HEK293 (cell line): Measurements from ENCODE around the gene MAGI2.

Experiments
- CTCF ChIA-PET: fragments of 350-600 bp; formaldehyde crosslinking; extraction: SDS; loops from one replicate; lab custom pipeline; 2021; ENCODE audit warnings: antibody characterized with exemption; lab: Yijun Ruan, JAX
- POLR2A ChIA-PET: fragments of 300-600 bp; formaldehyde crosslinking; extraction: SDS; loops from one replicate; lab custom pipeline; 2020; ENCODE audit warnings: antibody characterized with exemption, inconsistent platforms; lab: Yijun Ruan, JAX
- H3K27ac ChIP-seq: fragments of 200-500 bp; sonication (Bioruptor generic); 2 replicates; pipeline ENCODE4 v1.5.1; 2014; ENCODE audit warnings: low read depth, low read length, control low read depth, inconsistent platforms; ENCODE audit errors: extremely low read depth
- H3K36me3 ChIP-seq, 2 experiments: fragments of 200-500 bp in 1 of 2; sonication (Bioruptor generic) in 1 of 2; 1 replicate in 1 of 2; 2 replicates in 1 of 2; pipeline ENCODE4 v1.5.1; 2014 to 2017; ENCODE audit warnings: inconsistent platforms in 2 of 2, low read length in 2 of 2; ENCODE audit not compliant: control insufficient read depth in 2 of 2, insufficient read depth in 1 of 2
- H3K4me1 ChIP-seq: fragments of 200-500 bp; sonication (Bioruptor generic); 2 replicates; pipeline ENCODE4 v1.5.1; 2014; ENCODE audit warnings: mild to moderate bottlenecking, low read length, inconsistent platforms; ENCODE audit not compliant: control insufficient read depth, insufficient read depth
- H3K4me3 ChIP-seq: 2 replicates; pipeline ENCODE4 v1.5.1; 2011; ENCODE audit warnings: low read depth, mild to moderate bottlenecking, control low read depth, low read length, moderate library complexity
- H3K9me3 ChIP-seq: fragments of 200-500 bp; sonication (Bioruptor generic); 2 replicates; pipeline ENCODE4 v1.5.1; 2014; ENCODE audit warnings: low read depth, low read length, inconsistent platforms; ENCODE audit not compliant: control insufficient read depth, insufficient read depth
- BCL11A ChIP-seq: fragments of 450-650 bp; formaldehyde crosslinking; IDR thresholded peaks from 2 replicates; pipeline ENCODE4 v1.5.1; 2016; ENCODE audit warnings: low read depth, missing biosample characterization, missing genetic modification characterization
- FEZF1 ChIP-seq: fragments of 450-650 bp; formaldehyde crosslinking; IDR thresholded peaks from 2 replicates; pipeline ENCODE4 v1.5.1; 2016; ENCODE audit warnings: missing biosample characterization, missing genetic modification characterization
- GLI2 ChIP-seq: fragments of 450-650 bp; formaldehyde crosslinking; IDR thresholded peaks from 2 replicates; pipeline ENCODE4; 2017; ENCODE audit warnings: missing biosample characterization, missing genetic modification characterization, low read depth, borderline replicate concordance
- KLF8 ChIP-seq: fragments of 450-650 bp; formaldehyde crosslinking; IDR thresholded peaks from 2 replicates; pipeline ENCODE4 v1.5.1; 2016; ENCODE audit warnings: missing biosample characterization, missing genetic modification characterization
- PRDM1 ChIP-seq: fragments of 450-650 bp; formaldehyde crosslinking; IDR thresholded peaks from 2 replicates; pipeline ENCODE4; 2016; ENCODE audit warnings: missing biosample characterization, missing genetic modification characterization
- PRDM2 ChIP-seq: fragments of 450-650 bp; formaldehyde crosslinking; IDR thresholded peaks from 2 replicates; pipeline ENCODE4 v1.5.1; 2016; ENCODE audit warnings: missing biosample characterization, missing genetic modification characterization, borderline replicate concordance
- RBAK ChIP-seq: fragments of 450-650 bp; formaldehyde crosslinking; IDR thresholded peaks from 2 replicates; pipeline ENCODE4 v1.5.1; 2016; ENCODE audit warnings: missing biosample characterization, missing genetic modification characterization
- REST ChIP-seq: fragments of 450-650 bp; formaldehyde crosslinking; IDR thresholded peaks from 2 replicates; pipeline ENCODE4 v1.5.1; 2016; ENCODE audit warnings: missing biosample characterization, missing genetic modification characterization
- ZBTB11 ChIP-seq: fragments of 450-650 bp; formaldehyde crosslinking; conservative IDR thresholded peaks from 2 replicates; pipeline ENCODE4 v1.5.1; 2016; ENCODE audit warnings: low read depth, missing biosample characterization, missing genetic modification characterization
- ZNF132 ChIP-seq: fragments of 450-650 bp; formaldehyde crosslinking; IDR thresholded peaks from 2 replicates; pipeline ENCODE4 v1.5.1; 2017; ENCODE audit warnings: missing biosample characterization, missing genetic modification characterization, borderline replicate concordance
- ZNF140 ChIP-seq: fragments of 450-650 bp; formaldehyde crosslinking; IDR thresholded peaks from 2 replicates; pipeline ENCODE4 v1.5.1; 2016; ENCODE audit warnings: missing biosample characterization, missing genetic modification characterization
- ZNF148 ChIP-seq: fragments of 450-650 bp; formaldehyde crosslinking; IDR thresholded peaks from 2 replicates; pipeline ENCODE4 v1.5.0; 2017; ENCODE audit warnings: missing biosample characterization, missing genetic modification characterization, borderline replicate concordance
- ZNF174 ChIP-seq: fragments of 450-650 bp; formaldehyde crosslinking; IDR thresholded peaks from 2 replicates; pipeline ENCODE4 v1.5.0; 2017; ENCODE audit warnings: missing biosample characterization, mild to moderate bottlenecking, missing genetic modification characterization
- ZNF175 ChIP-seq: fragments of 450-650 bp; formaldehyde crosslinking; IDR thresholded peaks from 2 replicates; pipeline ENCODE4 v1.5.1; 2016; ENCODE audit warnings: missing biosample characterization, missing genetic modification characterization
- ZNF302 ChIP-seq: fragments of 450-650 bp; formaldehyde crosslinking; IDR thresholded peaks from 2 replicates; pipeline ENCODE4 v1.5.1; 2016; ENCODE audit warnings: missing biosample characterization, missing genetic modification characterization, low read depth
- ZNF658 ChIP-seq: fragments of 450-650 bp; formaldehyde crosslinking; IDR thresholded peaks from 2 replicates; pipeline ENCODE4; 2016; ENCODE audit warnings: missing biosample characterization, missing genetic modification characterization
- ZNF76 ChIP-seq: fragments of 450-650 bp; formaldehyde crosslinking; IDR thresholded peaks from 2 replicates; pipeline ENCODE4; 2016; ENCODE audit warnings: low read depth, missing biosample characterization, missing genetic modification characterization, borderline replicate concordance
- TF ChIP-seq, protein P1 (sequence below): fragments of 450-650 bp; formaldehyde crosslinking; IDR thresholded peaks from 2 replicates; pipeline ENCODE4 v1.5.1; 2016; ENCODE audit warnings: missing biosample characterization, missing genetic modification characterization

Gene MAGI2

GRCh38 chr7:78311181-78311580 is 1142.3 kb downstream of the MAGI2 start (continued):
- no peak for TF ChIP-seq ZBTB11 (tag by site-specific recombination)
- no peak for TF ChIP-seq ZNF132
- TF ChIP-seq, protein P1, sequence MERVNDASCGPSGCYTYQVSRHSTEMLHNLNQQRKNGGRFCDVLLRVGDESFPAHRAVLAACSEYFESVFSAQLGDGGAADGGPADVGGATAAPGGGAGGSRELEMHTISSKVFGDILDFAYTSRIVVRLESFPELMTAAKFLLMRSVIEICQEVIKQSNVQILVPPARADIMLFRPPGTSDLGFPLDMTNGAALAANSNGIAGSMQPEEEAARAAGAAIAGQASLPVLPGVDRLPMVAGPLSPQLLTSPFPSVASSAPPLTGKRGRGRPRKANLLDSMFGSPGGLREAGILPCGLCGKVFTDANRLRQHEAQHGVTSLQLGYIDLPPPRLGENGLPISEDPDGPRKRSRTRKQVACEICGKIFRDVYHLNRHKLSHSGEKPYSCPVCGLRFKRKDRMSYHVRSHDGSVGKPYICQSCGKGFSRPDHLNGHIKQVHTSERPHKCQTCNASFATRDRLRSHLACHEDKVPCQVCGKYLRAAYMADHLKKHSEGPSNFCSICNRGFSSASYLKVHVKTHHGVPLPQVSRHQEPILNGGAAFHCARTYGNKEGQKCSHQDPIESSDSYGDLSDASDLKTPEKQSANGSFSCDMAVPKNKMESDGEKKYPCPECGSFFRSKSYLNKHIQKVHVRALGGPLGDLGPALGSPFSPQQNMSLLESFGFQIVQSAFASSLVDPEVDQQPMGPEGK (tag by site-specific recombination), result no peak
- no peak for TF ChIP-seq ZNF174 (tag by site-specific recombination)
- no peak for TF ChIP-seq REST (tag by site-specific recombination)
- no peak for TF ChIP-seq ZNF76
- TF ChIP-seq RBAK, result no peak

DNA sequence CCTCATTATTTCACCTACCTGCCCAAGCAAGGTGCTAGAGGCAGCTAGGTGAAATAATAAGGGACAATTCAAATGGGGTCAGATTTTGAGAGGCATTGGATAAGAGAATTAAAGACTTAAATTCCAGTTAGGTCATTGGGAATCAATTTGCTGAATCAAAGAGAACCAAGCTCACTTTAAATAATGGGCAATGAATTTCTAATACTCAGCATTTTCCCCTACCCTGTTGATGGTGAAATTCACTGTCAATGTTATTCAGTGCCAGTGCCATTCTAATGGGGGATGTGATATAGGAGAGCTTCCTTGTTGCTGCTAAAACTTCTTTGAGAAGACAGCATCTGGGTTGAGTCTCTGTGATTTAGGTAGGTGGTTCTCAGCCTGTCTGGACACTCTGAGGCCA is 1145.6 kb downstream of the MAGI2 start:
- H3K27ac ChIP-seq, result no peak overlapping the region
- H3K4me1 ChIP-seq, result no peaks in the 10 kb centered on the region
- ChIA-PET POLR2A (no interaction called here), CTCF (no interaction called here)
- H3K9me3 ChIP-seq, result no peaks in the 10 kb centered on the region
- no peak overlapping the region for H3K4me3 ChIP-seq
- H3K36me3 ChIP-seq, result no peaks in the 10 kb centered on the region
- TF ChIP-seq PRDM2 (tag by site-specific recombination), result no peak
- TF ChIP-seq PRDM1 (tag by site-specific recombination), result no peak
- TF ChIP-seq GLI2 (tag by site-specific recombination), result no peak
- no peak for TF ChIP-seq FEZF1 (tag by site-specific recombination)
- no peak for TF ChIP-seq KLF8
- no peak for TF ChIP-seq ZNF658 (tag by site-specific recombination)
- no peak for TF ChIP-seq BCL11A (tag by site-specific recombination)
- no peak for TF ChIP-seq ZNF175 (tag by site-specific recombination)
- no peak for TF ChIP-seq ZNF140 (tag by site-specific recombination)
- TF ChIP-seq ZNF148 (tag by site-specific recombination), result no peak
- TF ChIP-seq ZNF302 (tag by site-specific recombination), result no peak
